SK-N-SH treated with all-trans-retinoic acid at 6 μM for 48 hours (cell line): Measurements from ENCODE around the gene CCDC87.

ENCODE experiments used
- ATAC-seq: fragments of 200-7000 bp; cut with Tn5 transposase; 3 replicates; pipeline ENCODE4 v1.9.1; 2020; ENCODE audit warnings: mild to moderate bottlenecking, moderate library complexity
- ARNTL ChIP-seq: fragments of 450-650 bp; formaldehyde crosslinking; IDR thresholded peaks from 2 replicates; pipeline ENCODE4 v1.5.0; 2020; ENCODE audit warnings: low read depth, mild to moderate bottlenecking, moderate library complexity, borderline replicate concordance
- BACH2 ChIP-seq: fragments of 250-450 bp; sonication (Bioruptor Pico); IDR thresholded peaks from 2 replicates; pipeline ENCODE4 v1.9.0; 2021; ENCODE audit warnings: mild to moderate bottlenecking, borderline replicate concordance
- CREB5 ChIP-seq: fragments of 250-450 bp; sonication (Bioruptor Pico); IDR thresholded peaks from 2 replicates; pipeline ENCODE4 v1.5.1; 2020; ENCODE audit warnings: low read depth, mild to moderate bottlenecking, moderate library complexity
- CSRNP3 ChIP-seq: fragments of 250-450 bp; sonication (Bioruptor Pico); IDR thresholded peaks from 2 replicates; pipeline ENCODE4 v1.5.1; 2021; ENCODE audit warnings: mild to moderate bottlenecking, moderate library complexity
- ESRRG ChIP-seq: fragments of 250-450 bp; sonication (Bioruptor Pico); IDR thresholded peaks from 2 replicates; pipeline ENCODE4 v1.6.1; 2021; ENCODE audit warnings: mild to moderate bottlenecking
- GLIS3 ChIP-seq: fragments of 250-450 bp; sonication (Bioruptor Pico); IDR thresholded peaks from 2 replicates; pipeline ENCODE4 v1.5.0; 2020; ENCODE audit warnings: mild to moderate bottlenecking, moderate library complexity
- ISL1 ChIP-seq: fragments of 250-450 bp; sonication (Bioruptor Pico); IDR thresholded peaks from 2 replicates; pipeline ENCODE4 v2.1.2; 2022; ENCODE audit warnings: mild to moderate bottlenecking, moderate library complexity
- OSR1 ChIP-seq: fragments of 250-450 bp; sonication (Bioruptor Pico); IDR thresholded peaks from 2 replicates; pipeline ENCODE4 v1.8.0; 2022; ENCODE audit warnings: moderate library complexity, mild to moderate bottlenecking, inconsistent platforms
- POU6F1 ChIP-seq: fragments of 250-450 bp; sonication (Bioruptor Pico); IDR thresholded peaks from 2 replicates; pipeline ENCODE4 v1.8.0; 2021; ENCODE audit warnings: low read depth, mild to moderate bottlenecking, moderate library complexity, borderline replicate concordance
- PPARA ChIP-seq: fragments of 250-450 bp; sonication (Bioruptor Pico); IDR thresholded peaks from 2 replicates; pipeline ENCODE4 v1.5.0; 2020; ENCODE audit warnings: mild to moderate bottlenecking, borderline replicate concordance
- RARB ChIP-seq: fragments of 250-450 bp; sonication (Bioruptor Pico); IDR thresholded peaks from 2 replicates; pipeline ENCODE4 v1.8.0; 2021; ENCODE audit warnings: mild to moderate bottlenecking, moderate library complexity
- TCF4 ChIP-seq: fragments of 250-450 bp; sonication (Bioruptor Pico); IDR thresholded peaks from 2 replicates; pipeline ENCODE4 v1.8.0; 2021; ENCODE audit warnings: mild to moderate bottlenecking, moderate library complexity, borderline replicate concordance
- TOX ChIP-seq: fragments of 250-450 bp; sonication (Bioruptor Pico); IDR thresholded peaks from 2 replicates; pipeline ENCODE4 v1.8.0; 2021; ENCODE audit warnings: mild to moderate bottlenecking, moderate library complexity, borderline replicate concordance
- TSHZ2 ChIP-seq: fragments of 250-450 bp; sonication (Bioruptor Pico); IDR thresholded peaks from 2 replicates; pipeline ENCODE4 v1.5.0; 2020; ENCODE audit warnings: mild to moderate bottlenecking, moderate library complexity
- ZC3H10 ChIP-seq: fragments of 250-450 bp; sonication (Bioruptor Pico); IDR thresholded peaks from 2 replicates; pipeline ENCODE4 v1.5.1; 2021; ENCODE audit warnings: mild to moderate bottlenecking, moderate library complexity
- ZFP3 ChIP-seq: fragments of 250-450 bp; sonication (Bioruptor Pico); IDR thresholded peaks from 2 replicates; pipeline ENCODE4 v1.5.0; 2020; ENCODE audit warnings: mild to moderate bottlenecking, moderate library complexity
- ZNF565 ChIP-seq: fragments of 450-650 bp; formaldehyde crosslinking; conservative IDR thresholded peaks from 2 replicates; pipeline ENCODE4 v1.5.0; 2020; ENCODE audit warnings: low read depth, mild to moderate bottlenecking, moderate library complexity
- ZNF70 ChIP-seq: fragments of 450-650 bp; formaldehyde crosslinking; IDR thresholded peaks from 2 replicates; pipeline ENCODE4 v1.5.0; 2020; ENCODE audit warnings: mild to moderate bottlenecking, moderate library complexity
- ZNF8 ChIP-seq: fragments of 450-650 bp; formaldehyde crosslinking; IDR thresholded peaks from 2 replicates; pipeline ENCODE4 v1.5.0; 2020; ENCODE audit warnings: mild to moderate bottlenecking, moderate library complexity

Gene CCDC87

GRCh38 chr11:66598993-66599392 is 6.1 kb upstream of the CCDC87 start (continued):
- no peak for TF ChIP-seq ZNF8

- TF ChIP-seq ZC3H10 (CRISPR knock-in tag) (no peak), BACH2 (CRISPR knock-in tag) (no peak), ZNF565 (CRISPR knock-in tag) (no peak), CSRNP3 (CRISPR knock-in tag) (no peak), POU6F1 (CRISPR knock-in tag) (no peak), ZNF70 (CRISPR knock-in tag) (no peak), PPARA (CRISPR knock-in tag) (no peak), ISL1 (no peak), TSHZ2 (CRISPR knock-in tag) (no peak), RARB (no peak), CREB5 (CRISPR knock-in tag) (no peak)
- no peak for ATAC-seq
Observed at GRCh38 chr11:66595245-66595904, 2.5 kb upstream of the CCDC87 start.

- TF ChIP-seq ZNF565 (CRISPR knock-in tag) (no peak), TCF4 (no peak), GLIS3 (CRISPR knock-in tag) (no peak), ESRRG (CRISPR knock-in tag) (no peak), POU6F1 (CRISPR knock-in tag) (no peak), ZNF70 (CRISPR knock-in tag) (no peak), CSRNP3 (CRISPR knock-in tag) (no peak), ISL1 (no peak), ZC3H10 (CRISPR knock-in tag) (no peak), PPARA (CRISPR knock-in tag) (no peak), ZNF8 (no peak), OSR1 (CRISPR knock-in tag) (no peak), ARNTL (CRISPR knock-in tag) (no peak), RARB (no peak), ZFP3 (no peak), TOX (CRISPR knock-in tag) (no peak)
- no peak for ATAC-seq
Observed at GRCh38 chr11:66593650-66594049, 787 bp upstream of the CCDC87 start.
